HG03460 (cell line): ENCODE results near the gene ZNF222.

Source experiments
- ATAC-seq: cut with Tn5 transposase; IDR thresholded peaks from one replicate; pipeline ENCODE4 v1.9.1; 2021; ENCODE audit not compliant: unreplicated experiment

ZNF222 gene

DNA sequence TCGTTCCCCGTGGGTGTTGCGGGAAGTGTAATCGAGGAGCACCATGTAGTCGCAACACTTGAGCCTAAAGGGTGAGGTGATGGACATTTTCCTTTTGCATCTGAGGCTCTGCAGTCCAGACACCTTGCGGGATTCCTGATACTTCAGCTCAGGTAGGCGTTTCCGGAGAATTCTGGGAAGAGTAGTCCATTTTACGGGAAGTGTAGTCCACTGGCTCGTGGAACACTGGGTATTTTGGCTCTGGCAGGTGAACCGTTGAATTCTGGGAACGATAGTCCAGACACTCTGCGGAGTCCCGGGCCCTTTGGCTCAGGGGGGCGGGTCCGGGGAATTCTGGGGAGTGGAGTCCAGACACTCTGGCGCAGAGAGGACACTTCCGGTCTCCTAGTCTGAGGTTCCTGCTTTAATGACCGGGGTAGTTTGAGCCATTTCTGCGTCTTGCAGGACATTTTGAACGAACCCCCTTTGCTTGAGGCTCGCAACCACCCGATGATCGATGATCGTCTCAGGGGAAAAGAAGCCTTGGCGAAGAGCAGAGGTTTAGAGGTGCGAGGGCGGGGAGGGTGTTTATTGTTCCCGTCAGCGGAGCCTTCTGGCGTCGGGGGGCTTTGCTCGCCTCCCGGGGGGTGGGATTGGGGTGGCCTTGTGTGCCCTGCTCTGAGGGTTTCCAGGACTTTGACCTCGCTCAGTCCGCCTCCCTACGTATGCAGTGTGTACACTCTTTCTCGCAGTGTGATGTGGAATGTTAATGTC is 26.6 kb downstream of the ZNF222 start, which contains the start of gene ZNF223:
Gene ZNF223, plus strand, starts transcription at position 387 of the 753 bp plus-strand sequence. CDS start 3,141 bp downstream, outside the sequence.
- peak; percentile 74 for ATAC-seq

DNA sequence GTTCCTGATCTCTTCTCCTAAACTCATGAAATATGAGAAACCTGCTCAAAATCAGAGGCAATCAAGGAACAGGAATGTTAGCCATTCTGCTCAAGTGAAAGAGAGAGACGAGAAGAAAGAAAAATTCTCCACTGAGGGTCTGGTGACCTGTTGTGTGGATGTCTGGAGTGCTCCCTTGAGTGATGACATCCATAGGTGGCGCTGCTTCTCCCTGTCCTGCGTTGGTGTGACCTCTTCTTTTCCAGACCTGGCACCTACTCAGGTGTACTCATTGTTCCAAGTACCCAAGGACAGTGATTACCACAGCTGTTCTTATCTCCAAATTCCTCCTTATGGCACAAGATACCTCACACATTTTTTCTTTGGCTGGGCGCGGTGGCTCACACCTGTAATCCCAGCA is 30.7 kb downstream of the ZNF222 start:
- no peak for ATAC-seq

DNA sequence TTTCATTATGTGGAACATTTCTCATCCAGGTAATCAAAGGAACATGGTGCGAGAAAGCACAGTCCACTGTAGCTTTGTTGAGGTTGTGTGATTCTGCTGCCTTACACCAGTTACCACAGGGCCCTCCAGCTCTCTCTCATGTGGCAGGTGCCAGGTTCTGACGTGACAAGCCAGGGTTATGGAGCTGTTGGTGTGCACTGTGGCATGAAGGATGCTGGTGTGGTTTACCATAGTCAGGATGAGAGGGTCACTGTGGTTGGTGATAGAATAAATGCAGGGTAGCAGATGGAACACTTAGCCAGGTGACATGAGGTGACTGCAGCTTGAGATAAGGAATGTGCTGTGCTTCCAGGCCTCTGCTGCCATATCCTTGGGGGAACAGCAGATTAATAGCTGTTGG is 34.0 kb downstream of the ZNF222 start:
- no peak for ATAC-seq

DNA sequence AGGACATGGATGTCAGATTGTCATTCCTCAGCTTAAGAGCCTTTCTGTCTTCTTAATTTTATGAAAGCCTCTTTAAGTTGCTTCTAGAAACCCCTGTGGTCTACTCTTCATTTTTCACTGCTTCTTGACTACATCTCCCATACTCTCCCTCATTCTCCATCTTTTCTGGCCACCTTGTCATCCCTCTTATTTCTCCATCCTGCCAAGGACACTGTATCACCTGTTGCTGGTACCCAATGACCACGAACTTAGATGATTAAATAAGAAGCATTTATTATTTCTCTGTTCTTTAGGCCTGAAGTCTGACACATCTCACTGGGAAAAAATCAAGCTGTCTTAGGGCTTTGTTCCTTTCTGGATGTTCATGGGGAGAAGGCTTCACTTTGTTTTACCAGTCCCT is 35.9 kb downstream of the ZNF222 start:
- no peak for ATAC-seq

DNA sequence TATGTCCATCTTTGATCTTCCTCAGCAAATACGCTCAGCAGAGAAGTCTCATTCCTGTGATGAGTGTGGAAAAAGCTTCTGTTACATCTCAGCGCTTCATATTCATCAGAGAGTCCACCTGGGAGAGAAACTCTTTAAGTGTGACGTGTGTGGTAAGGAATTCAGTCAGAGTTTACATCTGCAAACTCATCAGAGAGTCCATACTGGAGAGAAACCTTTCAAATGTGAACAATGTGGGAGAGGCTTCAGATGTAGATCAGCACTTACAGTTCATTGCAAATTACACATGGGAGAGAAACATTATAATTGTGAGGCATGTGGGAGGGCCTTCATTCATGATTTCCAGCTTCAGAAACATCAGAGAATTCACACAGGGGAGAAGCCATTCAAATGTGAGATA is 41.1 kb downstream of the ZNF222 start:
- no peak for ATAC-seq

DNA sequence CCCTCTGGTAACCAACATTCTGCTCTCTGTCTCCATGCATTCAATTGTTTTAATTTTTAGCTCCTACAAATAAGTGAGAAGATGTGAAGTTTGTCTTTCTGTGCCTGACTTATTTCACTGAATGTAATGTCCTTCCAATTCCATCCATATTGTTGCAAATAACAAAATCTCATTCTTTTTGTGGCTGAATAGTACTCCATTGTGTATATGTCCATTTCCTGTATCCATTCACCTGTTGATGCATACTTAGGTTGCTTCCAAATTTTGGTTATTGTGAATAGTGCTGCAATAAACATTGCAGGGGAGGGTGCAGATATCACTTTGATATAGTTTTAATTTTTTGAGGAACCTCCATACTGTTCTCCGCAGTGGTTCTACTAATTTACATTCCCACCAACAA is 44.2 kb downstream of the ZNF222 start:
- no peak for ATAC-seq

DNA sequence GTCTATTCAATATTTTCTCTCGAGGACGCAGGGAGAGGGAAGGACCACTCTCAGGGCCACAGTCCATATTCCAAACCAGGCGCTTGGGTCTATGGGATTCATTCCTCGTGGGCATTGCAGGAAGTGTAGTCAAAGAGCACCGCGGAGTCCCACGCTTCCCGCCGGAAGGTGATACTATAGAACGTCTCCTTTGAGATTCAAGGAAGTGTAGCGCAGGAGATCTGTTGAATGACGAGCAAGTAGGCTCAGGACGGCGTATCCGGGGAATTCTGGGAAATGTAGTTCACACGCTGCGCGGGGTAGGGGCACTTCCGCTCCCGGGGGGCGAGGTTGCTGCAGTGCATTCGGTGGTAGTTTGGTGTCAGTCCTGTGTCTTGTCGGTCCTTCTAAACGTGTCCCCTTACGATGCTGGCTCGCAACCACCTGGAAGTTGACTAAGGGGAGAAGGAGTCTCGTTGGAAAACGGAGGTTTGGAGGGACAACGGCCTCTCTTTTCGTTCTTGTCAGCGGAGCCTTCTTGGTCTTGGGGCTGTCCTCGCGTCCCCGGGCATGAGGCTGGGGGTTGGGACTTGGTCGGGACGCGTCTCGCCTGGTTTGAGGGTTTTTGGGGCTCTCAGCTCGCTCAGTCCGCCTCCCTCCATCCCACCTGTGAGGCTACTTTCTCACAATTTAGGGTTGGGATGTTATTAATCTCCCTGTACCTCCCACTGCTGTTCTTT is 46.8 kb downstream of the ZNF222 start, which contains the start of gene ZNF284:
Gene ZNF284, plus strand, starts transcription at position 336 of the 719 bp plus-strand sequence. CDS start 4,231 bp downstream, outside the sequence.
- ATAC-seq: peak; percentile 94

DNA sequence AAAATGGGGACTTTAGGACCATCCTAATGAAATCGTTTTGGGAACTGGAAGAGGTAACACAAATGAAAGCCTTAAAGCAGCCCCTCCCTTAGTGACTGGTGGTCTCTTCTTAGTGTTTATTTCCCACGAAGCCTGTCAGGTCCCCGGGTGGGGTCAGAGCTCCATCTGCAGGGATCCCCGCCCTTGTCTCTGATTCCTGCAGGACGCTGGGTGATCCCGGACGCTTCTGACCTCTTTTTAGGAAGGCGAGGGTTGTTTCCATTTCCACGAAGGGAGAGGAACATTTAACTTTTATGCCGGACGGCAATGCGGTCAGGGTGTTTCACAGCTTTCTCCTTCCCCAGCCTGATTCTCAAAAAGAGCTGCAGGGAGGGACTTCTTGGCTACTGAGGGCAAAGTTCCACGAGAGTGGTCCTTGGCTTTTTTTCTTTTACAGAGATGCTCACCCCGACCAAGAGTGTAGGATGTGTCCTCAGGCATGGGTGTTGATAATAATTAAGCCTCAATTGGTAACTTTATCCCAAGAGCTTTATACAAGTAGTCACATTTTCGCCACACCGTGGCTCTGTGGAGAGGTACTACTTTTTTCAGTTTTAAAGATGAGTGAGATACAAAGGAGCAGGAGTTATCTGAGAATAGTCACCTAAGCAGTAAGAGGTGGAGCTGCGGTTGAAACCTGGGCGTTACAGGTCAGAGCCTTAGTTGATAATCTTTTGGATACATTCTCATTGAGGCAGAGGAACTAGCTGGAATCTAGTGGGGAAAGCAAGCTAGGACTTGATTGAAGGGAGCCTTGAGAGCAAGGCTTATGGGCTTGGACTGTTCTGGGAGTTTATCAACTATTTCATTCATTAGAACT is 47.6 kb downstream of the ZNF222 start:
- ATAC-seq: no peak

DNA sequence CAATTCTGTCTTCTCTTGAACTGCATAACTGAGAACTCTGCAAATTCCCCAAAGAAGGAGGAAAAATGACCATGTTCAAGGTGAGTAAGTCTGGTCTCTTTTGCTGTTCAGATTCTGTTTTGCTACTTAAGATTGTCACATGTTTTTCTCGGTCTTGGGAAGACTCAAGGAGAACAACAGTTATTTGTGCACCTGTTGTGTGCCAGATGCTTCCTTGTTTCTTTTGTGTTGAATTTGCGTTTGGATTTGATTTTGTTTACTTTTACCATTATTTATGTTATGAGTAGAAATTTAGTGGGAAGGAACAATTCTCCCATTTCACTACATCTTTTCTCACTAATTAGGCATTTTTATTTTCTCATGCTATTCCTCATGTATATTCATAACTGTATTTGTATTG is 51.1 kb downstream of the ZNF222 start:
- no peak for ATAC-seq
